ENCODE results near the gene GPR146. TPM values are rescaled to one million over a fixed set of nuclear protein-coding genes. Genes with fewer than 3 reads are reported as not detected.

Gene GPR146
- total and polyA plus RNA-seq, 2 of the 8 experiments (the other 6 are each of a cell fraction or from before 2014, with no cell fraction given) = 1.8 to 2.7 TPM

DNA sequence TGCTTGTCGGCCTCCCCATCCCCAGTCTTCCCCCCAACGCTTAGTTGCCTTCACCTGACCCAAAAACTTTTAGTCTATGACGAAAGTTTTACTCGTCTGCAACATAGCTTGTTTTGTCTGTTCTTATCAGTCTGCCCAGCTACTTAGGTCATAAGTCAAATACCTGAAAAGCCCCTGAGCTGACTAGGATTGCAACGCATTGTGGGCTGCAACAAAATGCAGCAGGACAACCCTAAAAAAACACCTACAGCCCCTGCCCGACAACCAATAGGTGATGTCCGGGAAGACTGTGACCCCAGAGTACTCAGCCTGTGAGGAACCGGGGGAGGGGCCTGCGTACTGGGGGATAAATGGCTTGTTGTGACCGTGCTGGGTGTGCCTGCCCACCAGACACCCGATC is 24.3 kb downstream of the GPR146 start:
- DNase-seq (ENCODE audit: low read depth in 1 of 2, low spot score in 2 of 2) = no peak
- CTCF ChIA-PET (ENCODE audit: partially characterized antibody) = interaction anchor here (0.7 to 6.4 kb wide), 4 partner anchors 24 to 195 kb away, joined by 3 to 143 read pairs (median 4); partner anchors contain the start of gene GPR146
- no peak overlapping the region for H3K27ac ChIP-seq (ENCODE audit: low read depth, low read length)
- TF ChIP-seq CEBPB (IDR thresholded peaks at IDR 0.05; ENCODE audit: low read depth, low read length) (no peak), JUN (IDR thresholded peaks at IDR 0.05; ENCODE audit: low read depth, low read length) (no peak), SIN3A (conservative IDR thresholded peaks at IDR 0.05 in 1 of 2, IDR thresholded peaks at IDR 0.05 in 1 of 2; ENCODE audit: low read depth in 1 of 2, low read length in 2 of 2) (no peak), CTCF (IDR thresholded peaks at IDR 0.05; ENCODE audit: control extremely low read depth in 1 of 3, insufficient read depth in 1 of 3, low read depth in 1 of 3, low read length in 3 of 3) (no peak), KDM4A (IDR thresholded peaks at IDR 0.05; ENCODE audit: low read depth, low read length, severe bottlenecking) (no peak), YY1 (IDR thresholded peaks at IDR 0.05; ENCODE audit: low read depth, low read length) (no peak), MAX (IDR thresholded peaks at IDR 0.05) (no peak), SRF (IDR thresholded peaks at IDR 0.05; ENCODE audit: low read depth, low read length) (no peak), TBP (IDR thresholded peaks at IDR 0.05; ENCODE audit: low read depth, low read length) (no peak), ZNF274 (IDR thresholded peaks at IDR 0.05; ENCODE audit: borderline replicate concordance, extremely low read depth, low read length) (no peak), GTF2F1 (IDR thresholded peaks at IDR 0.05; ENCODE audit: borderline replicate concordance, low read depth, low read length) (no peak)

More for the DNA sequence above, 24.3 kb downstream of the GPR146 start:
- Histone ChIP-seq H3K4ac (replicated peaks; ENCODE audit: insufficient read length, low read depth, low read length) (no peak overlapping the region), H3K27me3 (replicated peaks in 1 of 4; ENCODE audit: control insufficient read depth in 3 of 4, extremely low read depth in 1 of 4, insufficient read depth in 3 of 4, low read length in 3 of 4) (no peaks in the 10 kb centered on the region), H2BK120ac (replicated peaks; ENCODE audit: low read depth, low read length) (no peak overlapping the region), H4K20me1 (replicated peaks in 1 of 2; ENCODE audit: control insufficient read depth in 1 of 2, insufficient read depth in 2 of 2, low read length in 2 of 2) (peaks cover 8 to 17% of the 10 kb centered on the region in 2 experiments), H2AK5ac (ENCODE audit: low read depth, low read length) (no peak overlapping the region), H3K23ac (ENCODE audit: insufficient read length) (no peak overlapping the region), H3K9ac (replicated peaks in 1 of 4; ENCODE audit: extremely low read depth in 1 of 4, low read depth in 3 of 4, low read length in 3 of 4) (no peak overlapping the region), H2BK5ac (ENCODE audit: low read depth, low read length) (no peak overlapping the region), H3K56ac (replicated peaks; ENCODE audit: insufficient read length, low read depth, low read length) (no peak overlapping the region), H4K91ac (replicated peaks; ENCODE audit: insufficient read length, low read length) (no peak overlapping the region), H3K23me2 (ENCODE audit: low read depth, low read length) (peaks cover 5% of the 10 kb centered on the region; the same call in 1 of the 2 replicates), H3K4me2 (ENCODE audit: insufficient read depth in 1 of 2, low read depth in 2 of 2, low read length in 2 of 2) (no peak overlapping the region), H3K79me2 (ENCODE audit: control insufficient read depth in 1 of 2, insufficient read depth in 2 of 2, low read length in 2 of 2) (peaks cover 0 to 2% of the 10 kb centered on the region in 2 experiments; a peak in 1 of 4 replicates), H3K14ac (ENCODE audit: insufficient read length) (no peak overlapping the region), H3K4me3 (ENCODE audit: extremely low read depth in 1 of 4, insufficient read depth in 2 of 4, low read depth in 3 of 4, low read length in 4 of 4) (no peak overlapping the region), H2BK20ac (ENCODE audit: low read length) (no peak overlapping the region), H3K18ac (ENCODE audit: extremely low read depth, low read length) (no peak overlapping the region), H4K5ac (ENCODE audit: insufficient read length, low read depth, low read length) (no peak overlapping the region), H3K79me1 (ENCODE audit: low read depth, low read length) (peaks cover 8% of the 10 kb centered on the region), H4K8ac (ENCODE audit: extremely low read depth, insufficient read depth, low read length) (no peak overlapping the region), H3K36me3 (ENCODE audit: control insufficient read depth in 2 of 4, insufficient read depth in 4 of 4, low read length in 3 of 4) (no peaks in the 10 kb centered on the region), H3K9me3 (ENCODE audit: insufficient read depth in 2 of 2, low read depth in 1 of 2, low read length in 1 of 2) (peaks cover 6 to 7% of the 10 kb centered on the region in 2 experiments; a peak in 3 of 4 replicates), H2AFZ (ENCODE audit: low read length) (no peak overlapping the region), H3K4me1 (replicated peaks in 1 of 4; ENCODE audit: control insufficient read depth in 3 of 4, insufficient read depth in 4 of 4, low read length in 3 of 4) (peaks cover 0 to 5% (median 2%) of the 10 kb centered on the region in 4 experiments; a peak in 3 of 7 replicates), H2BK15ac (ENCODE audit: low read length) (no peak overlapping the region), H2BK12ac (ENCODE audit: low read depth, low read length) (no peak overlapping the region)
- no peak for FAIRE-seq
- 78% methylated on average over 11 of the region's 11 CpGs; no CpG with 5 or more reads in 1 of the 2 experiments for WGBS, 2 experiments (ENCODE audit: extremely low coverage in 1 of 2, insufficient coverage in 1 of 2, insufficient read length in 1 of 2, insufficient replicate concordance in 2 of 2, low coverage in 1 of 2, low lambda C conversion rate in 2 of 2, missing lambda C conversion rate in 1 of 2)
- POLR2A ChIA-PET (ENCODE audit: partially characterized antibody) = no interaction called here

Data from H1 (cell line).